ENCODE data around the gene B3GNT7. TPM values are rescaled to one million over a fixed set of nuclear protein-coding genes. Genes with fewer than 3 reads are reported as not detected.

The B3GNT7 gene
- total RNA-seq, 2 donors from 2014 or later: 8.6 to 22.1 TPM

DNA sequence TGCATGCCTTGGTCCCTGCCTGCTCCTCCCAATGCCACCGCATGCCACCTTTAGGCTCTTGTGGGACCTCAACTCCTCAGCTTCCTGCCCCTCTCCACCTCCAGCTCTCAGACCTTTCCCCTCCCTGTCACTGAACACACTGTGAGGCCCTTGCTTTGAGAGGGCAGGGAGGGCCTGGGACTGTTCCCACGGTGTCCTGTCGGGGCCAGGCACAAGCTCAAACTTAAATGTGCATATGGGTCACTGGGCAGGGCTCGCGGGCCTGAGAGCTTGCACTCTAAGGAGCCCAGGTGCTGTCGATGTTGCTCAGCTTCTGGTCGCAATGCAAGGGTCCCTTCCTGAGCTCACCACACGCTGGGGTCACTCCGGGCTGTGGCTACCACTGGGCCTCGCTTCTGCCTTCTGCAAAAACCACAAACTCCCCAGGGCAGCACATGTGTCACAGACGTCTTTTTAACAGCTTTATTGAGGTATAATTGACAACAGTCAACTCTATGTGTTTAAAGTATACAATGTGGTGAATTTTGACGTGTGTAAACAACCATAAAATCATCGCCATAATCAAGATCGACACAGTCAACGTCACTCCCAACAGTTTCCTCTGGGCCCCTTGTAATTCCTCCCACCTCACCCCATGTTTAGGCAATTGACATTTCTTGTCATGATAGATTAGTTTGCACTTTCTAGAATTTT is 11.9 kb upstream of the B3GNT7 start:
- peaks cover 1% of the 10 kb centered on the region for H3K4me1 ChIP-seq
- no peak for DNase-seq
- H3K27ac ChIP-seq: no peak overlapping the region
- ATAC-seq: no peak
- no peaks in the 10 kb centered on the region for H3K9me3 ChIP-seq
- TF ChIP-seq, protein P1, sequence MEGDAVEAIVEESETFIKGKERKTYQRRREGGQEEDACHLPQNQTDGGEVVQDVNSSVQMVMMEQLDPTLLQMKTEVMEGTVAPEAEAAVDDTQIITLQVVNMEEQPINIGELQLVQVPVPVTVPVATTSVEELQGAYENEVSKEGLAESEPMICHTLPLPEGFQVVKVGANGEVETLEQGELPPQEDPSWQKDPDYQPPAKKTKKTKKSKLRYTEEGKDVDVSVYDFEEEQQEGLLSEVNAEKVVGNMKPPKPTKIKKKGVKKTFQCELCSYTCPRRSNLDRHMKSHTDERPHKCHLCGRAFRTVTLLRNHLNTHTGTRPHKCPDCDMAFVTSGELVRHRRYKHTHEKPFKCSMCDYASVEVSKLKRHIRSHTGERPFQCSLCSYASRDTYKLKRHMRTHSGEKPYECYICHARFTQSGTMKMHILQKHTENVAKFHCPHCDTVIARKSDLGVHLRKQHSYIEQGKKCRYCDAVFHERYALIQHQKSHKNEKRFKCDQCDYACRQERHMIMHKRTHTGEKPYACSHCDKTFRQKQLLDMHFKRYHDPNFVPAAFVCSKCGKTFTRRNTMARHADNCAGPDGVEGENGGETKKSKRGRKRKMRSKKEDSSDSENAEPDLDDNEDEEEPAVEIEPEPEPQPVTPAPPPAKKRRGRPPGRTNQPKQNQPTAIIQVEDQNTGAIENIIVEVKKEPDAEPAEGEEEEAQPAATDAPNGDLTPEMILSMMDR (IDR thresholded peaks at IDR 0.05): no peak
- TF ChIP-seq POLR2A (IDR thresholded peaks at IDR 0.05): no peak
- H3K4me3 ChIP-seq: no peak overlapping the region
- intact Hi-C loops (cut with DNase I): no loop called here
- WGBS, 2 donors: 59 to 65% methylated on average over 12 to 15 of the region's 15 CpGs
- H3K27me3 ChIP-seq: no peaks in the 10 kb centered on the region
- H3K36me3 ChIP-seq (replicated peaks in 1 of 2; ENCODE audit: insufficient read depth in 1 of 2, low read depth in 2 of 2): no peaks in the 10 kb centered on the region

DNA sequence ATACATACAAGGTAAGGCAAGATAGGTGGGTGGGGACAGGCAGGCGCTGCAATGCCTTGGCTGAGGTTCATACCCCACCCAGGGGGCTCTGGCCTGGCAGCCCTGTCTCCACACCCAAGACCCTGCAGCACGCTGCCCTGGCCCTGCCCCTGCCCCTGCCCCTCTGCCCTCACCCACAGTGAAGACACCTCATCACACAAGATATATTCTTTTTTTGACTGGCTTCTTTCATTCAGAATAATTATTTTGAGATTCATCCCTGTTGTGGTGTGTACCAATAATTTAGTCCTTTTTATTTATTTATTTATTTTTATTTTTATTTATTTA is 11.4 kb upstream of the B3GNT7 start:
- Histone ChIP-seq H3K4me3 (no peak overlapping the region), H3K4me1 (no peaks in the 10 kb centered on the region), H3K27ac (no peak overlapping the region), H3K36me3 (replicated peaks in 1 of 2; ENCODE audit: insufficient read depth in 1 of 2, low read depth in 2 of 2) (no peaks in the 10 kb centered on the region), H3K9me3 (no peaks in the 10 kb centered on the region), H3K27me3 (no peaks in the 10 kb centered on the region)
- WGBS, 2 donors: 100% methylated on average over 2 of the region's 2 CpGs
- intact Hi-C loops (cut with DNase I): no loop called here
- DNase-seq (no peak), ATAC-seq (no peak)
- no peak for TF ChIP-seq POLR2A (IDR thresholded peaks at IDR 0.05)
- TF ChIP-seq, protein P1 (IDR thresholded peaks at IDR 0.05): no peak

DNA sequence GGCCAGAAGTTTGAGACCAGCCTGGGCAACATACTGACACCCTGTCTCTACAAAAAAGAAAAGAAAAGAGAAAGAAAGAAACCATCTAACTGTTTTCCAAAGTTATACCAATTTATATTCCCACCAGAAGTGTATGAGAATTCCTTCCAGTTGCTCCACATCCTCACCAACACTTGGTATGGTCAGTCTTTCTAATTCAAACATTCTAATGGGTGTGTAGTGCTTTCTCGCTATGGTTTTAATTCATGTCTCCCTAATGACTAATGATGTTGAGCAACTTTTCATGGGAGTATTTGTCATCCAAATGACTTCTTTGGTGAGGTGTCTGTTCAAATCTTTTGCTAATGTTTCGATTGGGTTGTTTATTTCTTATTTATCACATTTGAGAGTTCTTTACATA is 10.5 kb upstream of the B3GNT7 start:
- no peak for TF ChIP-seq POLR2A (IDR thresholded peaks at IDR 0.05)
- TF ChIP-seq, protein P1 (IDR thresholded peaks at IDR 0.05): no peak
- 90 to 91% methylated on average over 2 of the region's 2 CpGs for WGBS, 2 donors
- intact Hi-C loops (cut with DNase I): loop anchor here (5.0 kb wide), 1 partner anchor 93 kb away; no protein-coding TSS in a partner anchor
- H3K9me3 ChIP-seq: no peaks in the 10 kb centered on the region
- no peak overlapping the region for H3K27ac ChIP-seq
- ATAC-seq (no peak), DNase-seq (no peak)
- H3K27me3 ChIP-seq: no peaks in the 10 kb centered on the region
- H3K4me1 ChIP-seq: no peaks in the 10 kb centered on the region
- no peak overlapping the region for H3K4me3 ChIP-seq
- no peaks in the 10 kb centered on the region for H3K36me3 ChIP-seq (replicated peaks in 1 of 2; ENCODE audit: insufficient read depth in 1 of 2, low read depth in 2 of 2)

DNA sequence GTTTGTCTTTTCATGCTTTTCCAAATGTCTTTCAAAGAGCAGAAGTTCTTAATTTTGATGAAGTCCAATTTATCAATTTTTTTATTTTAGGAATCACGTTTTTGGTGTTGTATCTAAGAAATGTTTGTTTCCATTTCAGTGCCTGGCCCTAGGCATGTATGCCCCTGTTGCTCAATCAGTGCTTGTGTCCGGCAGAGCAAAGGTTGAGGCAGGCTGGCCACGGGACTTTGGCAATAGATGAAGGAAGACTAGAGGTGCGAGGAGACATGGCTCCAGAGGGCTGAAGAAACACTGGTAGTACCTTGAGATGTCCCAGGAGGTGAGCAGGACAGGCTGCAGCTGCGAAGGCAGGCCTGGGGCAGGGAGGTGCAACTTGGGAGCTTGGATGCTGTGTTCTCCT is 10.1 kb upstream of the B3GNT7 start:
- intact Hi-C loops (cut with DNase I): loop anchor here (5.0 kb wide), 1 partner anchor 93 kb away; no protein-coding TSS in a partner anchor
- H3K27ac ChIP-seq: no peak overlapping the region
- no peak overlapping the region for H3K4me3 ChIP-seq
- no peaks in the 10 kb centered on the region for H3K9me3 ChIP-seq
- no peaks in the 10 kb centered on the region for H3K4me1 ChIP-seq
- DNase-seq (no peak), ATAC-seq (no peak)
- no peak for TF ChIP-seq POLR2A (IDR thresholded peaks at IDR 0.05)
- 85 to 90% methylated on average over 5 of the region's 5 CpGs for WGBS, 2 donors
- no peaks in the 10 kb centered on the region for H3K36me3 ChIP-seq (replicated peaks in 1 of 2; ENCODE audit: insufficient read depth in 1 of 2, low read depth in 2 of 2)
- no peaks in the 10 kb centered on the region for H3K27me3 ChIP-seq

DNA sequence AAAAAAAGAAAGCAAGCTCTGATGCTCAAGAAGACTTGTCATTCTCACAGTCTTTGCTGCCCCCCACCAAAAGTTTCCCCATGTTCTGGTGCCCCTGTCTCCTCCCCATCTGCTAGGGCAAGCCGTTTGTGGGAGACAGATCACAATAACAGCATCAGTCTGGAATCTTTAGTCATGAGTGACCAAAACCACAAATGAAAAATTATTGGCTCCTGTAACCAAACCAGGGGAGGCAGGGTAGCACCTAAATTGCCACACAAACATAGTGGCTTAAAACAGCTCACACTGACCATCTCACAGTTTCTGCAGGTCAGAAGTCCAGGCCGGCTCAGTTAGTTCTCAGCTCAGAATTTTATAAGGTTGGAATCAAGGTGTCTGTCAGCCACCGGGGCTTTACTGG is 9.1 kb upstream of the B3GNT7 start:
- ATAC-seq (no peak), DNase-seq (no peak)
- Histone ChIP-seq H3K4me1 (no peaks in the 10 kb centered on the region), H3K4me3 (no peak overlapping the region), H3K27ac (no peak overlapping the region), H3K27me3 (no peaks in the 10 kb centered on the region), H3K36me3 (replicated peaks in 1 of 2; ENCODE audit: insufficient read depth in 1 of 2, low read depth in 2 of 2) (no peaks in the 10 kb centered on the region), H3K9me3 (no peaks in the 10 kb centered on the region)
- intact Hi-C loops (cut with DNase I): loop anchor here (5.0 kb wide), 1 partner anchor 94 kb away; no protein-coding TSS in a partner anchor
- TF ChIP-seq, protein P1 (IDR thresholded peaks at IDR 0.05): no peak
- TF ChIP-seq POLR2A (IDR thresholded peaks at IDR 0.05): no peak
- WGBS, 2 donors: 59 to 87% methylated on average over 2 to 3 of the region's 3 CpGs

All from body of pancreas (tissue), 4 donors.